ENCODE results near the gene IGFL2. TPM values are rescaled to one million over a fixed set of nuclear protein-coding genes. Genes with fewer than 3 reads are reported as not detected.

The IGFL2 gene
- polyA plus RNA-seq, 1 of the 3 experiments (the other 2 are of a cell fraction), result 0.23 TPM

DNA sequence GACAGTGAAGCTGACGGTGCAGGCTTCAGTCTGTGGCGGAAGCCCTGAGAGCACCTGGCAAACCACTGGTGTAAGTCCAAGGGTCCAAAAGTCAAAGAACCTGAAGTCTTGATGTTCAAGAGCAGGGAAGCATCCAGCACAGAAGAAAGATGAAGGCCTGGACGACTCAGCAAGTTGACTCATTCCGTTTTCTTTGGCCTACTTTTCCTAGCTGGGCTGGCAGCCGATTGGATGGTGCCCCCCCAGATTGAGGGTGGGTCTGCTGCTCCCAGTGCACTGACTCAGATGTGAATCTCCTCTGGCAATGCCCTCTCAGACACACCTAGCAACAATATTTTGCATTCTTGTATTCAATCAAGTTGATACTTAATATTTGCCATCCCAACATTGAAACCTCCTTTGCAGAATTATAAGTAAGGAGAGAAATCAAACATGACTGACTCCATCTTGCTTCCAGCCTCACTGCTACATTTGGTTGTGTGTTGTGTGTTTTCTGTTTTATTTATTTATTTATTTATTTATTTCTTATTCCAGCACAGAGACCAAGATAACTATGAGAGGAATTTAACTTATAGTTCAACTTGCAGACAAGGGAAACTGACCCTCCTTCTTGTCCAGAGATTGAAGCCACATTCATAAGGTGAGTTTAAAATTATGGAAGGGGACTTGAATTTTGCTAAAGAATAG lies 32.8 kb downstream of the IGFL2 start:
- POLR2A ChIA-PET, result no interaction called here
- no peak for DNase-seq
- 31% methylated on average over 5 of the region's 5 CpGs for WGBS (ENCODE audit: low lambda C conversion rate)

More for the DNA sequence above, 32.8 kb downstream of the IGFL2 start:
- H3K4me1 ChIP-seq (ENCODE audit: control insufficient read depth in 1 of 2, insufficient read depth in 2 of 2, low read depth in 1 of 2, low read length in 1 of 2), result peaks cover 0 to 20% of the 10 kb centered on the region in 2 experiments; a peak in 2 of 4 replicates
- no peak for TF ChIP-seq RFX5 (IDR thresholded peaks at IDR 0.05; ENCODE audit: low read length)
- TF ChIP-seq GATA2 (CRISPR knock-in tag; IDR thresholded peaks at IDR 0.05), result no peak
- no peak for TF ChIP-seq RCOR1 (IDR thresholded peaks at IDR 0.05; ENCODE audit: low read length)
- TF ChIP-seq NRF1 (IDR thresholded peaks at IDR 0.05; ENCODE audit: low read depth, low read length), result no peak
- no peak for TF ChIP-seq YY1 (IDR thresholded peaks at IDR 0.05; ENCODE audit: low read depth)
- TF ChIP-seq, protein P1, sequence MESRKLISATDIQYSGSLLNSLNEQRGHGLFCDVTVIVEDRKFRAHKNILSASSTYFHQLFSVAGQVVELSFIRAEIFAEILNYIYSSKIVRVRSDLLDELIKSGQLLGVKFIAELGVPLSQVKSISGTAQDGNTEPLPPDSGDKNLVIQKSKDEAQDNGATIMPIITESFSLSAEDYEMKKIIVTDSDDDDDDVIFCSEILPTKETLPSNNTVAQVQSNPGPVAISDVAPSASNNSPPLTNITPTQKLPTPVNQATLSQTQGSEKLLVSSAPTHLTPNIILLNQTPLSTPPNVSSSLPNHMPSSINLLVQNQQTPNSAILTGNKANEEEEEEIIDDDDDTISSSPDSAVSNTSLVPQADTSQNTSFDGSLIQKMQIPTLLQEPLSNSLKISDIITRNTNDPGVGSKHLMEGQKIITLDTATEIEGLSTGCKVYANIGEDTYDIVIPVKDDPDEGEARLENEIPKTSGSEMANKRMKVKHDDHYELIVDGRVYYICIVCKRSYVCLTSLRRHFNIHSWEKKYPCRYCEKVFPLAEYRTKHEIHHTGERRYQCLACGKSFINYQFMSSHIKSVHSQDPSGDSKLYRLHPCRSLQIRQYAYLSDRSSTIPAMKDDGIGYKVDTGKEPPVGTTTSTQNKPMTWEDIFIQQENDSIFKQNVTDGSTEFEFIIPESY (IDR thresholded peaks at IDR 0.05; ENCODE audit: borderline replicate concordance, low read depth), result no peak
- peak; percentile 53 for TF ChIP-seq JUND (IDR thresholded peaks at IDR 0.05)
- TF ChIP-seq TAF1 (IDR thresholded peaks at IDR 0.05; ENCODE audit: borderline replicate concordance, low read depth, low read length), result no peak
- TF ChIP-seq EZH2phosphoT487 (IDR thresholded peaks at IDR 0.05; ENCODE audit: borderline replicate concordance, low read depth), result no peak
- TF ChIP-seq, protein P2, sequence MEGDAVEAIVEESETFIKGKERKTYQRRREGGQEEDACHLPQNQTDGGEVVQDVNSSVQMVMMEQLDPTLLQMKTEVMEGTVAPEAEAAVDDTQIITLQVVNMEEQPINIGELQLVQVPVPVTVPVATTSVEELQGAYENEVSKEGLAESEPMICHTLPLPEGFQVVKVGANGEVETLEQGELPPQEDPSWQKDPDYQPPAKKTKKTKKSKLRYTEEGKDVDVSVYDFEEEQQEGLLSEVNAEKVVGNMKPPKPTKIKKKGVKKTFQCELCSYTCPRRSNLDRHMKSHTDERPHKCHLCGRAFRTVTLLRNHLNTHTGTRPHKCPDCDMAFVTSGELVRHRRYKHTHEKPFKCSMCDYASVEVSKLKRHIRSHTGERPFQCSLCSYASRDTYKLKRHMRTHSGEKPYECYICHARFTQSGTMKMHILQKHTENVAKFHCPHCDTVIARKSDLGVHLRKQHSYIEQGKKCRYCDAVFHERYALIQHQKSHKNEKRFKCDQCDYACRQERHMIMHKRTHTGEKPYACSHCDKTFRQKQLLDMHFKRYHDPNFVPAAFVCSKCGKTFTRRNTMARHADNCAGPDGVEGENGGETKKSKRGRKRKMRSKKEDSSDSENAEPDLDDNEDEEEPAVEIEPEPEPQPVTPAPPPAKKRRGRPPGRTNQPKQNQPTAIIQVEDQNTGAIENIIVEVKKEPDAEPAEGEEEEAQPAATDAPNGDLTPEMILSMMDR (IDR thresholded peaks at IDR 0.05), result no peak
- TF ChIP-seq FOSL2 (IDR thresholded peaks at IDR 0.05; ENCODE audit: borderline replicate concordance, low read depth), result peak; percentile 67
- TF ChIP-seq FOXM1 (IDR thresholded peaks at IDR 0.05; ENCODE audit: low read depth), result no peak
- TF ChIP-seq, protein P3, sequence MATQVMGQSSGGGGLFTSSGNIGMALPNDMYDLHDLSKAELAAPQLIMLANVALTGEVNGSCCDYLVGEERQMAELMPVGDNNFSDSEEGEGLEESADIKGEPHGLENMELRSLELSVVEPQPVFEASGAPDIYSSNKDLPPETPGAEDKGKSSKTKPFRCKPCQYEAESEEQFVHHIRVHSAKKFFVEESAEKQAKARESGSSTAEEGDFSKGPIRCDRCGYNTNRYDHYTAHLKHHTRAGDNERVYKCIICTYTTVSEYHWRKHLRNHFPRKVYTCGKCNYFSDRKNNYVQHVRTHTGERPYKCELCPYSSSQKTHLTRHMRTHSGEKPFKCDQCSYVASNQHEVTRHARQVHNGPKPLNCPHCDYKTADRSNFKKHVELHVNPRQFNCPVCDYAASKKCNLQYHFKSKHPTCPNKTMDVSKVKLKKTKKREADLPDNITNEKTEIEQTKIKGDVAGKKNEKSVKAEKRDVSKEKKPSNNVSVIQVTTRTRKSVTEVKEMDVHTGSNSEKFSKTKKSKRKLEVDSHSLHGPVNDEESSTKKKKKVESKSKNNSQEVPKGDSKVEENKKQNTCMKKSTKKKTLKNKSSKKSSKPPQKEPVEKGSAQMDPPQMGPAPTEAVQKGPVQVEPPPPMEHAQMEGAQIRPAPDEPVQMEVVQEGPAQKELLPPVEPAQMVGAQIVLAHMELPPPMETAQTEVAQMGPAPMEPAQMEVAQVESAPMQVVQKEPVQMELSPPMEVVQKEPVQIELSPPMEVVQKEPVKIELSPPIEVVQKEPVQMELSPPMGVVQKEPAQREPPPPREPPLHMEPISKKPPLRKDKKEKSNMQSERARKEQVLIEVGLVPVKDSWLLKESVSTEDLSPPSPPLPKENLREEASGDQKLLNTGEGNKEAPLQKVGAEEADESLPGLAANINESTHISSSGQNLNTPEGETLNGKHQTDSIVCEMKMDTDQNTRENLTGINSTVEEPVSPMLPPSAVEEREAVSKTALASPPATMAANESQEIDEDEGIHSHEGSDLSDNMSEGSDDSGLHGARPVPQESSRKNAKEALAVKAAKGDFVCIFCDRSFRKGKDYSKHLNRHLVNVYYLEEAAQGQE (IDR thresholded peaks at IDR 0.05; ENCODE audit: low read depth, low read length), result no peak
- TF ChIP-seq TEAD4 (IDR thresholded peaks at IDR 0.05; ENCODE audit: borderline replicate concordance, insufficient read depth), result no peak
- no peak for TF ChIP-seq CHD2 (IDR thresholded peaks at IDR 0.05; ENCODE audit: low read length, partially characterized antibody)
- no peak for TF ChIP-seq FOXJ3 (CRISPR knock-in tag; IDR thresholded peaks at IDR 0.05)
- peak; percentile 56 for TF ChIP-seq NFIC (IDR thresholded peaks at IDR 0.05; ENCODE audit: borderline replicate concordance)
- peak; percentile 35; the same call in 1 of the 2 replicates for TF ChIP-seq TCF12 (IDR thresholded peaks at IDR 0.05)
- no peak for TF ChIP-seq POLR2AphosphoS5 (IDR thresholded peaks at IDR 0.05; ENCODE audit: low read depth, low read length)
- no peak for TF ChIP-seq EP300 (IDR thresholded peaks at IDR 0.05; ENCODE audit: borderline replicate concordance in 1 of 2, low read depth in 1 of 2, low read length in 1 of 2)
- TF ChIP-seq MXI1 (IDR thresholded peaks at IDR 0.05; ENCODE audit: low read depth, low read length), result no peak
- no peak for TF ChIP-seq ELF1 (IDR thresholded peaks at IDR 0.05)
- no peak for TF ChIP-seq SMC3 (IDR thresholded peaks at IDR 0.05; ENCODE audit: low read depth, low read length)
- TF ChIP-seq SIN3A (IDR thresholded peaks at IDR 0.05; ENCODE audit: borderline replicate concordance, low read depth, low read length), result no peak
- no peaks in the 10 kb centered on the region for H4K20me1 ChIP-seq (ENCODE audit: insufficient read depth)
- 0 out of 2 replicates have a peak overlapping the region, but pooled peaks have one; percentile 43 for H2AFZ ChIP-seq (ENCODE audit: low read depth)
- CTCF ChIA-PET, result interaction anchor here (1.2 kb wide), 1 partner anchor 8 kb away, joined by 4 read pairs; no protein-coding TSS in a partner anchor
- H3K27me3 ChIP-seq (ENCODE audit: insufficient read depth), result no peaks in the 10 kb centered on the region
- peak overlapping the region in 1 of 2 experiments; percentile 96; a peak in 2 of 4 replicates for H3K27ac ChIP-seq (ENCODE audit: low read depth in 2 of 2, low read length in 1 of 2)
- H3K9ac ChIP-seq, result peak overlapping the region; percentile 78
- H3K9me3 ChIP-seq, result no peaks in the 10 kb centered on the region
- peaks cover 42% of the 10 kb centered on the region for H3K79me2 ChIP-seq (ENCODE audit: insufficient read depth)
- H3K4me2 ChIP-seq, result peak overlapping the region; percentile 85
- H3K36me3 ChIP-seq (replicated peaks in 1 of 2; ENCODE audit: control insufficient read depth in 1 of 2, insufficient read depth in 2 of 2, low read length in 1 of 2), result peaks cover 0 to 7% of the 10 kb centered on the region in 2 experiments
- H3K4me3 ChIP-seq (ENCODE audit: low read depth in 2 of 2, low read length in 1 of 2), result peak overlapping the region in 1 of 2 experiments; percentile 74; a peak in 2 of 4 replicates
- H3K9me2 ChIP-seq, result no peaks in the 10 kb centered on the region
- H3F3A ChIP-seq (replicated peaks; ENCODE audit: insufficient read depth), result peaks cover 46% of the 10 kb centered on the region
